ENCODE measurements around the gene FTO.

Gene FTO

GRCh38 chr16:53895433-53895832 is 191.5 kb downstream of the FTO start:
- Histone ChIP-seq H3K4me3 (ENCODE audit: low read length in 2 of 2) (no peak overlapping the region), H3K27ac (replicated peaks; ENCODE audit: low read length) (no peak overlapping the region), H3K14ac (ENCODE audit: low read length) (no peak overlapping the region), H3K9ac (ENCODE audit: low read depth, low read length, poor library complexity) (no peak overlapping the region), H3K4me1 (ENCODE audit: control insufficient read depth in 2 of 2, insufficient read depth in 1 of 2, low read depth in 1 of 2, low read length in 2 of 2) (peaks cover 3 to 28% of the 10 kb centered on the region in 2 donors), H2BK15ac (ENCODE audit: low read length) (no peak overlapping the region), H3K4me2 (ENCODE audit: insufficient read depth, low read length, poor library complexity, severe bottlenecking) (no peak overlapping the region), H2AK5ac (ENCODE audit: low read depth, low read length) (no peak overlapping the region), H2BK5ac (ENCODE audit: low read length) (no peak overlapping the region), H4K8ac (ENCODE audit: low read depth, low read length) (no peak overlapping the region), H2BK12ac (ENCODE audit: low read length) (no peak overlapping the region), H2BK120ac (ENCODE audit: low read depth, low read length) (no peak overlapping the region), H3K4ac (ENCODE audit: low read length) (no peak overlapping the region), H2AFZ (ENCODE audit: low read length) (no peak overlapping the region), H3K36me3 (replicated peaks in 1 of 2; ENCODE audit: control insufficient read depth in 2 of 2, insufficient read depth in 2 of 2, low read length in 2 of 2) (no peaks in the 10 kb centered on the region), H3K27me3 (ENCODE audit: control insufficient read depth in 3 of 3, insufficient read depth in 3 of 3, low read depth in 1 of 3, low read length in 3 of 3) (no peaks in the 10 kb centered on the region), H3K79me1 (ENCODE audit: low read depth, low read length) (no peaks in the 10 kb centered on the region), H3K18ac (ENCODE audit: low read length) (no peak overlapping the region), H3K23ac (ENCODE audit: low read depth, low read length, poor library complexity) (no peak overlapping the region), H4K91ac (ENCODE audit: low read depth, low read length, poor library complexity) (no peak overlapping the region), H3K9me3 (replicated peaks in 1 of 2; ENCODE audit: control insufficient read depth in 2 of 2, insufficient read depth in 1 of 2, low read depth in 1 of 2, low read length in 2 of 2) (no peaks in the 10 kb centered on the region)
- DNase-seq (ENCODE audit: low spot score): no peak
- WGBS, 2 donors (ENCODE audit: extremely low coverage in 2 of 2, insufficient read length in 2 of 2, insufficient replicate concordance in 1 of 2): no CpG with 5 or more reads among the region's 2 CpGs

GRCh38 chr16:53895851-53896250 is 191.9 kb downstream of the FTO start:
- no peak overlapping the region for H3K4me3 ChIP-seq (ENCODE audit: low read length in 2 of 2)
- H2BK12ac ChIP-seq (ENCODE audit: low read length): no peak overlapping the region
- H3K79me1 ChIP-seq (ENCODE audit: low read depth, low read length): no peaks in the 10 kb centered on the region
- H3K4me2 ChIP-seq (ENCODE audit: insufficient read depth, low read length, poor library complexity, severe bottlenecking): no peak overlapping the region
- no peaks in the 10 kb centered on the region for H3K27me3 ChIP-seq (ENCODE audit: control insufficient read depth in 3 of 3, insufficient read depth in 3 of 3, low read depth in 1 of 3, low read length in 3 of 3)
- no peak overlapping the region for H3K18ac ChIP-seq (ENCODE audit: low read length)
- no peak overlapping the region for H2AK5ac ChIP-seq (ENCODE audit: low read depth, low read length)
- H2BK5ac ChIP-seq (ENCODE audit: low read length): no peak overlapping the region
- no peaks in the 10 kb centered on the region for H3K36me3 ChIP-seq (replicated peaks in 1 of 2; ENCODE audit: control insufficient read depth in 2 of 2, insufficient read depth in 2 of 2, low read length in 2 of 2)
- H2AFZ ChIP-seq (ENCODE audit: low read length): no peak overlapping the region
- no peak overlapping the region for H3K4ac ChIP-seq (ENCODE audit: low read length)
- peaks cover 3 to 28% of the 10 kb centered on the region in 2 donors for H3K4me1 ChIP-seq (ENCODE audit: control insufficient read depth in 2 of 2, insufficient read depth in 1 of 2, low read depth in 1 of 2, low read length in 2 of 2)
- H3K27ac ChIP-seq (replicated peaks; ENCODE audit: low read length): no peak overlapping the region
- H4K91ac ChIP-seq (ENCODE audit: low read depth, low read length, poor library complexity): no peak overlapping the region
- no peak for DNase-seq (ENCODE audit: low spot score)
- H3K9me3 ChIP-seq (replicated peaks in 1 of 2; ENCODE audit: control insufficient read depth in 2 of 2, insufficient read depth in 1 of 2, low read depth in 1 of 2, low read length in 2 of 2): no peaks in the 10 kb centered on the region
- H2BK120ac ChIP-seq (ENCODE audit: low read depth, low read length): no peak overlapping the region
- H3K14ac ChIP-seq (ENCODE audit: low read length): no peak overlapping the region
- no peak overlapping the region for H3K23ac ChIP-seq (ENCODE audit: low read depth, low read length, poor library complexity)
- WGBS, 2 donors (ENCODE audit: extremely low coverage in 2 of 2, insufficient read length in 2 of 2, insufficient replicate concordance in 1 of 2): no CpG with 5 or more reads among the region's 2 CpGs
- H3K9ac ChIP-seq (ENCODE audit: low read depth, low read length, poor library complexity): no peak overlapping the region
- no peak overlapping the region for H2BK15ac ChIP-seq (ENCODE audit: low read length)
- H4K8ac ChIP-seq (ENCODE audit: low read depth, low read length): no peak overlapping the region

DNA sequence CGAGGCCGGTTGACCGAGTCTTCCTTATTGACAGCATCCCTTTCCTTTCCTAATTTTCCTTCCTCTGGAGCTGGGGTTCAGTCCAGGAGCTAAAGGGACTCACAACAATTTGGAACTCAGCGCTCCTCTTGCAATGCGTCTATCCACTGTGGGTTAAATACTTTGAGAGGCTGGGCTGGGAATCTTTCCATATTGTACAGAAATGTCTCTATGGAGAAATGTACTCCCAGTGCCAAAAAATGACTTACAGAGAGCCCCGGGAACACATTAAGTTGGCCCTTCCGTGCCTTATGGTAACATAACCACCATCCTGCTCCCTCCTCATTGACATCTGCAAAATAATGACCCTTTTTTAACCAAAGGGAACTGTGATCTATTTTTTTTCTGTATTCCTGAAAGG is 192.8 kb downstream of the FTO start:
- no peaks in the 10 kb centered on the region for H3K27me3 ChIP-seq (ENCODE audit: control insufficient read depth in 3 of 3, insufficient read depth in 3 of 3, low read depth in 1 of 3, low read length in 3 of 3)
- no peaks in the 10 kb centered on the region for H3K9me3 ChIP-seq (replicated peaks in 1 of 2; ENCODE audit: control insufficient read depth in 2 of 2, insufficient read depth in 1 of 2, low read depth in 1 of 2, low read length in 2 of 2)
- WGBS, 2 donors (ENCODE audit: extremely low coverage in 2 of 2, insufficient read length in 2 of 2, insufficient replicate concordance in 1 of 2): no CpG with 5 or more reads among the region's 7 CpGs
- no peaks in the 10 kb centered on the region for H3K79me1 ChIP-seq (ENCODE audit: low read depth, low read length)
- no peaks in the 10 kb centered on the region for H3K36me3 ChIP-seq (replicated peaks in 1 of 2; ENCODE audit: control insufficient read depth in 2 of 2, insufficient read depth in 2 of 2, low read length in 2 of 2)
- H3K27ac ChIP-seq (replicated peaks; ENCODE audit: low read length): no peak overlapping the region
- no peak overlapping the region for H3K4ac ChIP-seq (ENCODE audit: low read length)
- peaks cover 3 to 28% of the 10 kb centered on the region in 2 donors for H3K4me1 ChIP-seq (ENCODE audit: control insufficient read depth in 2 of 2, insufficient read depth in 1 of 2, low read depth in 1 of 2, low read length in 2 of 2)
- no peak overlapping the region for H3K18ac ChIP-seq (ENCODE audit: low read length)
- H3K4me2 ChIP-seq (ENCODE audit: insufficient read depth, low read length, poor library complexity, severe bottlenecking): no peak overlapping the region
- no peak overlapping the region for H2BK15ac ChIP-seq (ENCODE audit: low read length)
- no peak overlapping the region for H2AK5ac ChIP-seq (ENCODE audit: low read depth, low read length)
- H3K23ac ChIP-seq (ENCODE audit: low read depth, low read length, poor library complexity): no peak overlapping the region
- no peak overlapping the region for H4K91ac ChIP-seq (ENCODE audit: low read depth, low read length, poor library complexity)
- DNase-seq (ENCODE audit: low spot score): no peak
- H4K8ac ChIP-seq (ENCODE audit: low read depth, low read length): no peak overlapping the region
- H2BK5ac ChIP-seq (ENCODE audit: low read length): no peak overlapping the region
- H2BK120ac ChIP-seq (ENCODE audit: low read depth, low read length): no peak overlapping the region
- no peak overlapping the region for H3K14ac ChIP-seq (ENCODE audit: low read length)
- no peak overlapping the region for H2AFZ ChIP-seq (ENCODE audit: low read length)
- no peak overlapping the region for H3K4me3 ChIP-seq (ENCODE audit: low read length in 2 of 2)
- no peak overlapping the region for H3K9ac ChIP-seq (ENCODE audit: low read depth, low read length, poor library complexity)
- H2BK12ac ChIP-seq (ENCODE audit: low read length): no peak overlapping the region

- Histone ChIP-seq H3K36me3 (replicated peaks in 1 of 2; ENCODE audit: control insufficient read depth in 2 of 2, insufficient read depth in 2 of 2, low read length in 2 of 2) (no peaks in the 10 kb centered on the region), H3K14ac (ENCODE audit: low read length) (no peak overlapping the region), H3K4me3 (ENCODE audit: low read length in 2 of 2) (no peak overlapping the region), H3K9me3 (replicated peaks in 1 of 2; ENCODE audit: control insufficient read depth in 2 of 2, insufficient read depth in 1 of 2, low read depth in 1 of 2, low read length in 2 of 2) (no peaks in the 10 kb centered on the region), H3K4me2 (ENCODE audit: insufficient read depth, low read length, poor library complexity, severe bottlenecking) (no peak overlapping the region), H2BK12ac (ENCODE audit: low read length) (no peak overlapping the region), H3K27me3 (ENCODE audit: control insufficient read depth in 3 of 3, insufficient read depth in 3 of 3, low read depth in 1 of 3, low read length in 3 of 3) (no peaks in the 10 kb centered on the region), H3K23ac (ENCODE audit: low read depth, low read length, poor library complexity) (no peak overlapping the region), H2AK5ac (ENCODE audit: low read depth, low read length) (no peak overlapping the region), H3K27ac (replicated peaks; ENCODE audit: low read length) (no peak overlapping the region), H2BK15ac (ENCODE audit: low read length) (no peak overlapping the region), H2AFZ (ENCODE audit: low read length) (no peak overlapping the region), H4K8ac (ENCODE audit: low read depth, low read length) (no peak overlapping the region), H3K79me1 (ENCODE audit: low read depth, low read length) (no peaks in the 10 kb centered on the region), H3K4ac (ENCODE audit: low read length) (no peak overlapping the region), H2BK120ac (ENCODE audit: low read depth, low read length) (no peak overlapping the region), H4K91ac (ENCODE audit: low read depth, low read length, poor library complexity) (no peak overlapping the region), H3K4me1 (ENCODE audit: control insufficient read depth in 2 of 2, insufficient read depth in 1 of 2, low read depth in 1 of 2, low read length in 2 of 2) (peaks cover 3 to 20% of the 10 kb centered on the region in 2 donors), H2BK5ac (ENCODE audit: low read length) (no peak overlapping the region), H3K18ac (ENCODE audit: low read length) (no peak overlapping the region), H3K9ac (ENCODE audit: low read depth, low read length, poor library complexity) (no peak overlapping the region)
- no CpG with 5 or more reads among the region's 1 CpG for WGBS, 2 donors (ENCODE audit: extremely low coverage in 2 of 2, insufficient read length in 2 of 2, insufficient replicate concordance in 1 of 2)
- DNase-seq (ENCODE audit: low spot score): no peak
Measured at GRCh38 chr16:53898993-53899392, 195.0 kb downstream of the FTO start.

Measured in neuronal stem cell (in vitro differentiated cells).